PC-3 (cell line): ENCODE results near the gene PDSS2. TPM values are rescaled to one million over a fixed set of nuclear protein-coding genes. Genes with fewer than 3 reads are reported as not detected.

Experiments
- ATAC-seq: fragments of 200-7000 bp; cut with Tn5 transposase; 2 replicates; pipeline ENCODE4 v1.9.1; 2020; ENCODE audit warnings: mild to moderate bottlenecking, moderate library complexity
- BruUV-seq: library from RNA; stranded (reverse); fragments of 400-500 nt; replicated peaks from 2 replicates; lab custom pipeline; 2021; lab: Mats Ljungman, UMichigan
- CTCF ChIA-PET: fragments of 300-600 bp; sonication (Branson Sonifier 250); formaldehyde crosslinking; loops from one replicate; lab custom pipeline; 2022; ENCODE audit warnings: antibody characterized with exemption; lab: Charles Lee
- POLR2A ChIA-PET: fragments of 300-600 bp; sonication (Branson Sonifier 250); formaldehyde crosslinking; loops from one replicate; lab custom pipeline; 2022; ENCODE audit warnings: antibody characterized with exemption; ENCODE audit not compliant: unreplicated experiment; lab: Charles Lee
- DNase-seq: peaks from one replicate; pipeline ENCODE4 v3.0.0-alpha.2; 2015
- H2AFZ ChIP-seq: fragments of 300-600 bp; sonication (generic); 2 replicates; pipeline ENCODE4 v1.6.0; 2016; ENCODE audit warnings: antibody characterized with exemption, low read length
- H3F3A ChIP-seq: fragments of 300-600 bp; sonication (generic); one replicate; pipeline ENCODE4 v1.6.0; 2017; ENCODE audit warnings: antibody characterized with exemption, low read length, control low read depth, mild to moderate bottlenecking; ENCODE audit not compliant: unreplicated experiment
- H3K27ac ChIP-seq: fragments of 300-600 bp; sonication (generic); 2 replicates; pipeline ENCODE4 v1.5.1; 2016; ENCODE audit warnings: mild to moderate bottlenecking, low read length
- H3K27me3 ChIP-seq: fragments of 300-600 bp; sonication (generic); 2 replicates; pipeline ENCODE4 v1.6.1; 2016; ENCODE audit warnings: low read length, mixed read lengths
- H3K36me3 ChIP-seq: fragments of 300-600 bp; sonication (generic); 2 replicates; pipeline ENCODE4 v1.6.1; 2016; ENCODE audit warnings: low read depth, mixed run types, low read length, mixed read lengths
- H3K4me1 ChIP-seq: fragments of 300-600 bp; sonication (generic); 2 replicates; pipeline ENCODE4 v1.5.1; 2016; ENCODE audit warnings: low read length; ENCODE audit not compliant: insufficient read depth
- H3K4me2 ChIP-seq: fragments of 300-600 bp; sonication (generic); 2 replicates; pipeline ENCODE4 v1.6.0; 2016; ENCODE audit warnings: low read length
- H3K4me3 ChIP-seq: fragments of 300-600 bp; sonication (generic); 2 replicates; pipeline ENCODE4 v1.5.1; 2016; ENCODE audit warnings: mild to moderate bottlenecking, low read length, mixed read lengths
- H3K79me2 ChIP-seq: fragments of 300-600 bp; sonication (generic); 2 replicates; pipeline ENCODE4 v1.6.1; 2017; ENCODE audit warnings: low read length, mixed read lengths
- H3K9ac ChIP-seq: fragments of 300-600 bp; sonication (generic); 2 replicates; pipeline ENCODE4 v1.6.0; 2016; ENCODE audit warnings: mild to moderate bottlenecking, low read length
- H3K9me2 ChIP-seq: fragments of 300-600 bp; sonication (generic); replicated peaks from 2 replicates; pipeline ENCODE4 v1.6.1; 2016; ENCODE audit warnings: mixed run types, low read length, mixed read lengths
- H3K9me3 ChIP-seq: fragments of 300-600 bp; sonication (generic); 2 replicates; pipeline ENCODE4 v1.6.1; 2016; ENCODE audit warnings: low read length, mixed read lengths
- H4K20me1 ChIP-seq: fragments of 300-600 bp; sonication (generic); 2 replicates; pipeline ENCODE4 v1.6.1; 2016; ENCODE audit warnings: low read length, mixed read lengths
- CTCF ChIP-seq: fragments of 300-600 bp; sonication (generic); conservative IDR thresholded peaks from 2 replicates; pipeline ENCODE4 v1.5.1; 2017; ENCODE audit warnings: antibody characterized with exemption, low read depth, mild to moderate bottlenecking, low read length
- EZH2 ChIP-seq: fragments of 300-600 bp; sonication (generic); IDR thresholded peaks from one replicate; pipeline ENCODE4 v1.6.1; 2017; ENCODE audit warnings: antibody characterized with exemption, mild to moderate bottlenecking, low read length; ENCODE audit not compliant: unreplicated experiment
- EZH2phosphoT487 ChIP-seq: fragments of 300-600 bp; sonication (generic); IDR thresholded peaks from 2 replicates; pipeline ENCODE4 v1.6.1; 2018; ENCODE audit warnings: mild to moderate bottlenecking, antibody characterized with exemption, low read length, borderline replicate concordance
- intact Hi-C: fragments of 100-400 bp; cut with micrococcal nuclease; formaldehyde crosslinking; loops from 2 replicates; pipeline ENCODE4 v1.9.0; 2023
- total RNA-seq: library from RNA; depleted of rRNA; stranded (reverse); fragments of >200 nt; gene quantifications from 2 replicates; pipeline ENCODE4 v1.2.3, GENCODE V29; 2014

The PDSS2 gene
- total RNA-seq, 1 experiment from 2014 or later, result 6.6 TPM

- H3K27me3 ChIP-seq, result no peaks in the 10 kb centered on the region
- BruUV-seq, result no TSS peak
- no peaks in the 10 kb centered on the region for H3K9me2 ChIP-seq
- H3K79me2 ChIP-seq, result no peaks in the 10 kb centered on the region
- no peak overlapping the region for H3K4me3 ChIP-seq
- H3K27ac ChIP-seq, result no peak overlapping the region
- POLR2A ChIA-PET, result no interaction called here
- H3K9me3 ChIP-seq, result no peaks in the 10 kb centered on the region
- ATAC-seq (no peak), DNase-seq (no peak)
- no peaks in the 10 kb centered on the region for H4K20me1 ChIP-seq
- H3K9ac ChIP-seq, result no peak overlapping the region
- TF ChIP-seq CTCF, result no peak
- no peak for TF ChIP-seq EZH2
- no peak for TF ChIP-seq EZH2phosphoT487
- intact Hi-C loops, result no loop called here
- H3K4me1 ChIP-seq, result no peaks in the 10 kb centered on the region
- CTCF ChIA-PET, result no interaction called here
- H3K36me3 ChIP-seq, result no peaks in the 10 kb centered on the region
- H2AFZ ChIP-seq, result no peak overlapping the region
- no peaks in the 10 kb centered on the region for H3F3A ChIP-seq
- no peak overlapping the region for H3K4me2 ChIP-seq
These were observed 192.8 kb downstream of the PDSS2 start for GRCh38 chr6:107266563-107266962.

GRCh38 chr6:107264357-107264840 lies 195.0 kb downstream of the PDSS2 start:
- H3K27me3 ChIP-seq, result no peaks in the 10 kb centered on the region
- POLR2A ChIA-PET, result no interaction called here
- no peak overlapping the region for H2AFZ ChIP-seq
- H3K9me2 ChIP-seq, result no peaks in the 10 kb centered on the region
- TF ChIP-seq CTCF, result no peak
- TF ChIP-seq EZH2phosphoT487, result no peak
- TF ChIP-seq EZH2, result no peak
- H3K9me3 ChIP-seq, result no peaks in the 10 kb centered on the region
- H3K4me3 ChIP-seq, result no peak overlapping the region
- H3K9ac ChIP-seq, result no peak overlapping the region
- H3K27ac ChIP-seq, result no peak overlapping the region
- ATAC-seq, result peak; percentile 77
- BruUV-seq, result no TSS peak
- no peaks in the 10 kb centered on the region for H3F3A ChIP-seq
- H3K36me3 ChIP-seq, result no peaks in the 10 kb centered on the region
- CTCF ChIA-PET, result no interaction called here
- no peaks in the 10 kb centered on the region for H3K4me1 ChIP-seq
- no peak overlapping the region for H3K4me2 ChIP-seq
- intact Hi-C loops, result no loop called here
- H4K20me1 ChIP-seq, result no peaks in the 10 kb centered on the region
- H3K79me2 ChIP-seq, result no peaks in the 10 kb centered on the region
- DNase-seq, result peak; percentile 46

- TF ChIP-seq EZH2, result no peak
- no peak for TF ChIP-seq EZH2phosphoT487
- no peak for TF ChIP-seq CTCF
These were observed 199.4 kb downstream of the PDSS2 start for GRCh38 chr6:107259951-107260350.

More at GRCh38 chr6:107259951-107260350, 199.4 kb downstream of the PDSS2 start:
- ChIA-PET CTCF (no interaction called here), POLR2A (no interaction called here)
- Histone ChIP-seq H3K4me2 (no peak overlapping the region), H4K20me1 (no peaks in the 10 kb centered on the region), H3K36me3 (no peaks in the 10 kb centered on the region), H3K9me3 (no peaks in the 10 kb centered on the region), H3F3A (no peaks in the 10 kb centered on the region), H3K4me1 (no peaks in the 10 kb centered on the region), H3K27ac (no peak overlapping the region), H3K4me3 (no peak overlapping the region), H3K27me3 (no peaks in the 10 kb centered on the region), H2AFZ (no peak overlapping the region), H3K9me2 (no peaks in the 10 kb centered on the region), H3K9ac (no peak overlapping the region), H3K79me2 (no peaks in the 10 kb centered on the region)
- intact Hi-C loops, result no loop called here
- ATAC-seq (no peak), DNase-seq (no peak)
- no TSS peak for BruUV-seq
